CD14-positive monocyte (primary cell): ENCODE data around the gene RAPGEF5. TPM values are rescaled to one million over a fixed set of nuclear protein-coding genes. Genes with fewer than 3 reads are reported as not detected.

Experiments used
- DNase-seq, 3 donors: peaks; one replicate each; pipeline ENCODE4 v3.0.0-alpha.2; 2011 to 2022
- H2AFZ ChIP-seq: 2 replicates; pipeline ENCODE4 v1.6.0; 2012; ENCODE audit warnings: mild to moderate bottlenecking, low read depth, low read length, inconsistent platforms; ENCODE audit not compliant: insufficient read depth, poor library complexity, severe bottlenecking
- H3K27ac ChIP-seq, 2 donors: 1 replicate in 1 of 2; 2 replicates in 1 of 2; pipeline ENCODE4 v1.5.1; 2012 to 2013; ENCODE audit warnings: low read length in 2 of 2, control low read depth in 1 of 2, inconsistent platforms in 1 of 2, low read depth in 1 of 2, mild to moderate bottlenecking in 1 of 2
- H3K27me3 ChIP-seq, 2 donors: one replicate each; pipeline versions ENCODE4 v1.6.0 to v1.6.1; 2011 to 2013; ENCODE audit warnings: low read length in 2 of 2; ENCODE audit not compliant: control insufficient read depth in 2 of 2, insufficient read depth in 2 of 2
- H3K36me3 ChIP-seq, 2 donors: replicated peaks in 1 of 2; 1 replicate in 1 of 2; 2 replicates in 1 of 2; pipeline versions ENCODE4 v1.5.1 to v1.6.1; 2012 to 2013; ENCODE audit warnings: low read length in 2 of 2, control low read depth in 1 of 2, inconsistent platforms in 1 of 2, mild to moderate bottlenecking in 1 of 2; ENCODE audit not compliant: insufficient read depth in 2 of 2, control insufficient read depth in 1 of 2
- H3K4me1 ChIP-seq, 2 donors: 1 replicate in 1 of 2; 2 replicates in 1 of 2; pipeline versions ENCODE4 v1.5.1 to v1.6.1; 2012 to 2013; ENCODE audit warnings: low read length in 2 of 2, control low read depth in 1 of 2, inconsistent platforms in 1 of 2, mild to moderate bottlenecking in 1 of 2, moderate library complexity in 1 of 2; ENCODE audit not compliant: insufficient read depth in 2 of 2, control insufficient read depth in 1 of 2
- H3K4me2 ChIP-seq: replicated peaks from 2 replicates; pipeline ENCODE3; 2012; ENCODE audit warnings: low read length, moderate library complexity, mild to moderate bottlenecking; ENCODE audit not compliant: poor library complexity, severe bottlenecking; ENCODE audit errors: extremely low read depth
- H3K4me3 ChIP-seq, 3 experiments: fragments of 200-600 bp in 1 of 3; sonication (generic) in 1 of 3; replicated peaks in 1 of 3; 1 replicate in 2 of 3; 2 replicates in 1 of 3; pipeline ENCODE4 v1.5.1; 2011 to 2013; ENCODE audit warnings: low read length in 3 of 3, mild to moderate bottlenecking in 3 of 3, control low read depth in 2 of 3, low read depth in 2 of 3, inconsistent platforms in 1 of 3, moderate library complexity in 1 of 3
- H3K79me2 ChIP-seq: 2 replicates; pipeline ENCODE4 v1.6.0; 2012; ENCODE audit warnings: mild to moderate bottlenecking, control low read depth, inconsistent platforms, low read length, moderate library complexity; ENCODE audit not compliant: insufficient read depth
- H3K9ac ChIP-seq: 2 replicates; pipeline ENCODE4 v1.6.0; 2017; ENCODE audit warnings: low read length, mild to moderate bottlenecking; ENCODE audit not compliant: insufficient read depth, poor library complexity, severe bottlenecking
- H3K9me3 ChIP-seq, 2 donors: replicated peaks in 1 of 2; 1 replicate in 1 of 2; 2 replicates in 1 of 2; pipeline versions ENCODE4 v1.5.1 to v1.6.1; 2012 to 2013; ENCODE audit warnings: low read length in 2 of 2, control low read depth in 1 of 2; ENCODE audit not compliant: control insufficient read depth in 1 of 2, insufficient read depth in 1 of 2
- H4K20me1 ChIP-seq: 2 replicates; pipeline ENCODE4 v1.6.0; 2012; ENCODE audit warnings: mild to moderate bottlenecking, low read length, control low read depth, moderate library complexity; ENCODE audit not compliant: insufficient read depth
- H3K27ac Mint-ChIP-seq, 7 donors: one replicate each; pipeline ENCODE4 v1.8.0; 2020; ENCODE audit warnings: mild to moderate bottlenecking in 7 of 7, mixed read lengths in 7 of 7, moderate library complexity in 6 of 7, inconsistent platforms in 2 of 7
- H3K27me3 Mint-ChIP-seq, 3 donors: one replicate each; pipeline ENCODE4 v1.8.0; 2021 to 2022; ENCODE audit warnings: low read depth in 3 of 3, mild to moderate bottlenecking in 3 of 3, mixed read lengths in 3 of 3, moderate library complexity in 3 of 3, inconsistent platforms in 1 of 3
- H3K36me3 Mint-ChIP-seq, 2 donors: one replicate each; pipeline ENCODE4 v1.8.0; 2020; ENCODE audit warnings: mixed read lengths in 2 of 2, inconsistent platforms in 1 of 2, mild to moderate bottlenecking in 1 of 2
- H3K4me1 Mint-ChIP-seq: one replicate; pipeline ENCODE4 v1.8.0; 2020; ENCODE audit warnings: mild to moderate bottlenecking, mixed read lengths
- H3K4me3 Mint-ChIP-seq, 2 donors: one replicate each; pipeline ENCODE4 v1.8.0; 2020; ENCODE audit warnings: mild to moderate bottlenecking in 2 of 2, mixed read lengths in 2 of 2, moderate library complexity in 1 of 2
- H3K9me3 Mint-ChIP-seq, 7 donors: one replicate each; pipeline ENCODE4 v1.8.0; 2020 to 2022; ENCODE audit warnings: mixed read lengths in 7 of 7, mild to moderate bottlenecking in 6 of 7, moderate library complexity in 6 of 7, inconsistent platforms in 2 of 7
- CTCF ChIP-seq: fragments of 200-600 bp; IDR thresholded peaks from one replicate; pipeline ENCODE4 v1.8.0; 2022; ENCODE audit warnings: antibody characterized with exemption, mild to moderate bottlenecking
- WGBS: methylation state at CpG from one replicate; pipeline ENCODE4 v1.1.5; 2013; ENCODE audit warnings: missing lambda C conversion rate; ENCODE audit not compliant: insufficient coverage; 5-methylcytosine and 5-hydroxymethylcytosine counted together
- intact Hi-C, 2 donors: fragments of 100-400 bp; cut with micrococcal nuclease; formaldehyde crosslinking; loops; one replicate each; pipeline versions ENCODE4 v1.15.0 to v1.15.1; 2023
- polyA plus RNA-seq, 3 donors: library from polyadenylated mRNA; depleted of rRNA in 1 of 3; unstranded in 2 of 3; stranded (reverse) in 1 of 3; fragments of 300-500 nt in 2 of 3; fragments of >200 nt in 1 of 3; fragmentation: Illumina TruSeq in 2 of 3; gene quantifications; 1 replicate in 2 of 3; 2 replicates in 1 of 3; pipeline ENCODE4 v1.2.3, GENCODE V29; 2012 to 2021

Gene RAPGEF5
- polyA plus RNA-seq, 3 donors, result not detected

DNA sequence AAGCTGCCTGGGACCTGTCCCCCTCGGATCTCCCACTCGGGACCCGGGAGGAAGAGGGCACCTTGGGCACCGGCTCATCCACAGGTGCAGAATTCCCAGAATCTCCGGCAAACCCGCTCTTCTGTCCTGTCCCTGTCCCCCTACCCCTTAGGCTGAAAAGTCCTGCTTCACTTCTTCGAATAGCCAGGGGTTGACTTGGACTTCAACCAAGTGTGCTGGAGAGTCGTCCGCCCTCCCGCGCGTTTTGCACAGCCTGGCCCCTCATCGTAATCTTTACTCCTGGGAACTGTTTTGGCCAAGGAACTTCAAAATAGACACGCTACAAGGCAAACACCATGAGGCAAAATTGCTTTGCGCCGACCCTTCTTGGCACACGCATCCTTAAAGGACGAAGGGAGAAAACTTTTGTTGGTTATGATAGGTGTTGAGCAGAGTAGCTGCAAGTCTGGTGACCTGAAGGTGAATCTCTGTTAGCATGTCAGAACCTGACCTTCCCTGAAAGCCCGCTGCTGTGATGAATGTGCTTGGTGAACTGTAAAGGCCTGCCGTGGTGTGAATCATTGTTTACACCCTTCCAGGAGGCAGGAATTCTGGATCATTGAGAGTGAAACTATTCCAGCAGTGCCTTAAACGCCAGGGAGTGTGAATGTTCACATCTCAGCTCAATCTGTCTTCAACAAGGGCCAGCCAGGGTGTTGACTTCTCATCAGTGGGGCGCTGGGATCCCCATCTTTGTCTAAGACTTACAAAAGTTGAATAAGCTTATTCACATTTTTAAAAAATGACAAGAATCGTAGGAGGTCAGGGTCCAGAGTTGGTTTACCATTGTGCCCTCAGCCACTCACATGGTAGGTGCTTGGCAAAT, 589 bp upstream of the RAPGEF5 start:
- Histone ChIP-seq H3K27me3 (peaks cover 26 to 28% of the 10 kb centered on the region in 2 donors), H3K27ac (no peak overlapping the region), H3K9me3 (peaks cover 0 to 5% of the 10 kb centered on the region in 2 donors), H3K4me3 (no peak overlapping the region), H3K36me3 (no peaks in the 10 kb centered on the region), H4K20me1 (no peaks in the 10 kb centered on the region), H3K4me1 (no peaks in the 10 kb centered on the region), H3K4me2 (no peak overlapping the region), H3K9ac (no peak overlapping the region), H3K79me2 (no peaks in the 10 kb centered on the region), H2AFZ (no peak overlapping the region)
- Mint-ChIP-seq H3K9me3 (peaks cover 0 to 10% (median 5%) of the 10 kb centered on the region in 7 donors), H3K4me1 (no peaks in the 10 kb centered on the region), H3K4me3 (peak overlapping the region; percentile 40 to 85), H3K27ac (no peak overlapping the region), H3K27me3 (peaks cover 25 to 28% (median 26%) of the 10 kb centered on the region in 3 donors), H3K36me3 (no peaks in the 10 kb centered on the region)
- DNase-seq, result no peak
- no peak for TF ChIP-seq CTCF
- intact Hi-C loops, result no loop called here
- WGBS, result 56% methylated on average over 22 of the region's 23 CpGs

DNA sequence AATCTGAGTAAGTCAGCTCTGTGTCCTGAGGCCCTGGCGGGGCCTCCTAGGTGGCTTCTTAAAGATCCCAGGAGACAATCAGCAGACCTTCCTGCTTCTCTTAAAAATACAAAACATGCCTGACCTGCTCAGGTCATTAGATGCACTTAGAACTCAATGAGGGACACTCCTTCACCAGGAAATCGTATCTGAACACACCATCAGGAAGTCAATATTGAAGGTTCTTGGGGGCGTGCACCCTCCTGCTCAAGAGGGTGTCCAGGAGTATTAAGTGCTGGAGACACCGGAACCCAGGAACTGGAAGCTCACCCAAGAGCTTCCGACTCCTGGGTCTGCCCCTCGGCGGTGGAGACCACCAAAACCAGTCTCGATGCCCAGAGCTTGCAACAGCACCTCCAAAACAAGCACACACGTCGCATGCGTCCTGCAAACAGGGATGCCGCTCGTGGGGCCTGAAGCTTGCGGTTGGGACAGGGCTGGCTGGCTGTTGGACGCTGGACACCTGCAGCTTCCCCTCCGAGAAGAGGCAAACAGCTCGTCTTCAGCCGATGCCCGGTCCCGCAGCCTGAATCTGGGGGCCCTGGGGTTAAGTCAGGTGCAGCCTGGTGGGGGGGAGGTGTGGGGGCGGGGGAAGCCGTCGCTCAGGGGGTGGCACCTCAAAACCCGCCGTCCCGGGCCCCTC, 803 bp downstream of the RAPGEF5 start:
- Mint-ChIP-seq H3K27me3 (peaks cover 25 to 28% (median 26%) of the 10 kb centered on the region in 3 donors), H3K27ac (no peak overlapping the region), H3K9me3 (peaks cover 0 to 10% (median 5%) of the 10 kb centered on the region in 7 donors), H3K4me3 (peak overlapping the region in 1 of 2 donors; percentile 43), H3K4me1 (no peaks in the 10 kb centered on the region), H3K36me3 (no peaks in the 10 kb centered on the region)
- intact Hi-C loops, result no loop called here
- H2AFZ ChIP-seq, result no peak overlapping the region
- H3K36me3 ChIP-seq, result no peaks in the 10 kb centered on the region
- no peaks in the 10 kb centered on the region for H3K4me1 ChIP-seq
- H3K27me3 ChIP-seq, result peaks cover 26 to 28% of the 10 kb centered on the region in 2 donors
- peaks cover 0 to 5% of the 10 kb centered on the region in 2 donors for H3K9me3 ChIP-seq
- TF ChIP-seq CTCF, result no peak
- no peak for DNase-seq
- H4K20me1 ChIP-seq, result no peaks in the 10 kb centered on the region
- no peaks in the 10 kb centered on the region for H3K79me2 ChIP-seq
- H3K4me2 ChIP-seq, result peak overlapping the region; percentile 6
- H3K4me3 ChIP-seq, result no peak overlapping the region
- H3K9ac ChIP-seq, result no peak overlapping the region
- no peak overlapping the region for H3K27ac ChIP-seq
- WGBS, result 10% methylated on average over 15 of the region's 26 CpGs
